Urothelium cell line (cell line): Measurements from ENCODE around the gene RIBC2.

ENCODE experiments used
- DNase-seq: peaks from one replicate; pipeline ENCODE4 v3.0.0; 2011; ENCODE audit warnings: low spot score, mixed read lengths
- FAIRE-seq: peaks from 2 replicates; lab custom pipeline; 2011; peaks lifted over from hg19 to GRCh38; lab: Jason Lieb, UNC

Gene RIBC2

GRCh38 chr22:45469281-45470073 is 56.0 kb downstream of the RIBC2 start:
- DNase-seq = no peak
- FAIRE-seq = no peak

GRCh38 chr22:45470871-45471270 is 57.4 kb downstream of the RIBC2 start:
- no peak for DNase-seq
- FAIRE-seq = no peak

DNA sequence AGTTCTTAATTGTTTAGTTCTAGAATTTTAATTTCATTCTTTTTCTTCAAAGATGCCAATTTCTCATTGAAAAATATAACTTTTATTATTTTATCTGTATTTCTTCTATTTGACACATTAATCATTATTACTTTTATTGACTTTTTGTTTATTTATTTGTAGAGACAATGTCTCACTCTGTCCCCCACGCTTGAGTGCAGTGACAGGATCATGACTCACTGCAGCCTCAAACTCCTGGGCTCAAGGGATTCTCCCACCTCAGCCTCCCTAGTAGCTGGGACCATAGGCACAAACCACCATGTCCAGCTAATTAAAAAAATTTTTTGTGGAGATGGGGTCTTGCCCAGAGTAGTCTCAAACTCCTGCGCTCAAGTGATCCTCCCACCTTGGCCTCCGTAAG is 58.9 kb downstream of the RIBC2 start:
- DNase-seq = no peak
- no peak for FAIRE-seq

GRCh38 chr22:45473626-45474237 is 60.2 kb downstream of the RIBC2 start:
- DNase-seq = no peak
- no peak for FAIRE-seq

GRCh38 chr22:45475063-45475747 is 61.7 kb downstream of the RIBC2 start:
- DNase-seq (no peak), FAIRE-seq (no peak)

DNA sequence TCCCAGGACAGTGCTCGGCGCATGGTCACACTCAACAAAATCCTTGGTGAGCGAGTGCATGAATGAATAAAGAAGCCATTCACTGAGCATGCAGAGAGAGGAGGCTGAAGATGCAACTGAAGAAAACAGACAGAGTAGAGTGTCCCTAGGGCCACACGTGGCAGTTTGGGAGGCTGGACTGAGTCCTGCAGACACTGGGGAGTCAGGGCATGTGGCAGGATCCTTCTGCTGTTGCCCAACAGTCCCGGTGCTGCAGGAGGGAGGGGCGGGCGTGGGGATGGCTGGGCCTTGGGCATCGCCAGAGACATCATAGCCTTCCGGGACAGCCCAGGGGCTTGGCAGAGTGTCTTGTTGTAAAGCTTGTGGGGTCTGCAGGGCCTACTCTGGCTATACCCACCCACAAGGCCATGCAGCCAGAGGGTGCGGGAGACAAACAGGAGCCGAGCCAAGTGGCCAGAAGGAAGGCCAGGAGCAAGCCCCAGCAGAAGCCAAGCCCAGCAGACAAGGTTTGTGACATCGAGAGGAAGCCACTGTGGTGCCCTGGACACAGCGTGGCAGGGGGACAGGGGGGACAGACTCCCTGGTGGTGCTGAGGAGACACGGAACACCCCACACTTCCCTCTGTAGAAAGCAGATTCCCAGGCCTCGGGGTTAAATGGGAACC is 62.5 kb downstream of the RIBC2 start:
- DNase-seq (no peak), FAIRE-seq (no peak)

DNA sequence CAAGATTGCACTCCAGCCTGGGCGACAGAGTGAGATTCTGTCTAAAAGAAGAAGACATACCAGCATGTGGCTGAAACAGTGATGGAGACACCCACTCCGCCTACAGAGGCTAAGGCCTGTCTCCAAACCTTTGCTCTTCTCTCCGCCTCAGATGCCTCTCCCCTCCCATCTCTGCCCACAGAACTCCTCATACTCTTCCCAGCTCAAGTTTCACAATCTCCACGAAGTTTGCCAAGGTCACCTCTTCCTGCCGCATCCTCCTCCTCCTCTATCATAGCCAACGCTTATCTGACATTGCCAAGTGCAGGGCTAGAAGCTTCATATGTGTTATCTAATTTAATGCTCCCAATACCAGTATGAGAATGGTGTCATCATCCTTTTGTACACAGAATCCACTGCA is 63.3 kb downstream of the RIBC2 start:
- FAIRE-seq = peak; percentile 69

GRCh38 chr22:45477366-45478107 is 64.0 kb downstream of the RIBC2 start:
- no peak for DNase-seq

More for the DNA sequence above, 63.3 kb downstream of the RIBC2 start:
- DNase-seq = peak; percentile 53

GRCh38 chr22:45478108-45478771 is 64.7 kb downstream of the RIBC2 start:
- no peak for DNase-seq
- no peak for FAIRE-seq

More at GRCh38 chr22:45477366-45478107, 64.0 kb downstream of the RIBC2 start:
- no peak for FAIRE-seq

DNA sequence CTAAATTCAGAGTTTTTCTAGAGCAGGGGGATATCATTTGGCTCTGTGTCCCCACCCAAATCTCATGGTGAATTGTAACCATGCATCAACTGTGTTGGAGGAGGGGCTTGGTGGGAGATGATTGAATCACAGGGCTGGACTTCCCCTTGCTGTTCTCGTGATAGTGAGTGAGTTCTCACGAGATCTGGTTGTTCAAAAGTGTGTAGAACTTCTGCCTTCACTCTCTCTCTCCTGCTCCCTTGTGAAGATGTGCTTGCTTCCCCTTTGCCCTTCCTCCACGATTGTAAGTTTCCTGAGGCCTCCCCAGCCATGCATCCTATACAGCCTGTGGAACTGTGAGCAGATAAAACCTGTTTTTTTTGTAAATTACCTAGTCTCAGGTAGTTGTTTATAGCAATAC is 67.2 kb downstream of the RIBC2 start:
- DNase-seq (no peak), FAIRE-seq (no peak)

- no peak for DNase-seq
- FAIRE-seq = no peak
Measured at GRCh38 chr22:45481661-45482060, 68.2 kb downstream of the RIBC2 start.
